Progenitor cell of endocrine pancreas (in vitro differentiated cells): Measurements from ENCODE around the gene IL1R1. TPM values are rescaled to one million over a fixed set of nuclear protein-coding genes. Genes with fewer than 3 reads are reported as not detected.

Experiments
- DNase-seq: peaks from one replicate; pipeline ENCODE4 v3.0.0; 2021; ENCODE audit warnings: low spot score; ENCODE audit not compliant: unreplicated experiment
- H3K27ac Mint-ChIP-seq: 2 replicates; pipeline ENCODE4 v1.8.0; 2021; ENCODE audit warnings: mild to moderate bottlenecking, moderate library complexity, mixed read lengths
- H3K27me3 Mint-ChIP-seq: 2 replicates; pipeline ENCODE4 v1.8.0; 2021; ENCODE audit warnings: mixed read lengths
- H3K36me3 Mint-ChIP-seq: 2 replicates; pipeline ENCODE4 v1.8.0; 2022; ENCODE audit warnings: mixed read lengths; ENCODE audit not compliant: insufficient read depth
- H3K4me1 Mint-ChIP-seq: 2 replicates; pipeline ENCODE4 v1.8.0; 2021; ENCODE audit warnings: low read depth, mixed read lengths
- H3K4me3 Mint-ChIP-seq: 2 replicates; pipeline ENCODE4 v1.8.0; 2021; ENCODE audit warnings: low read depth, mild to moderate bottlenecking, moderate library complexity, mixed read lengths
- H3K9me3 Mint-ChIP-seq: 2 replicates; pipeline ENCODE4 v1.8.0; 2021; ENCODE audit warnings: low read depth, mixed read lengths
- CTCF ChIP-seq: fragments of 200-600 bp; sonication (generic); IDR thresholded peaks from one replicate; pipeline ENCODE4 v1.5.0; 2021; ENCODE audit warnings: antibody characterized with exemption, mild to moderate bottlenecking; ENCODE audit not compliant: unreplicated experiment
- total RNA-seq: library from RNA; stranded (reverse); gene quantifications from 2 replicates; pipeline ENCODE4 v1.2.1, GENCODE V29; 2021

IL1R1 gene
- total RNA-seq, 1 donor from 2014 or later = 1.1 TPM

- no peak for DNase-seq
- H3K36me3 Mint-ChIP-seq = no peaks in the 10 kb centered on the region
- H3K4me1 Mint-ChIP-seq = no peaks in the 10 kb centered on the region
- peaks cover 4% of the 10 kb centered on the region for H3K27me3 Mint-ChIP-seq
- TF ChIP-seq CTCF = no peak
- H3K9me3 Mint-ChIP-seq = no peaks in the 10 kb centered on the region
- H3K4me3 Mint-ChIP-seq = no peak overlapping the region
- H3K27ac Mint-ChIP-seq = no peak overlapping the region
Measured at GRCh38 chr2:102126169-102126568, 16.4 kb upstream of the IL1R1 start.

GRCh38 chr2:102126660-102127059, 15.9 kb upstream of the IL1R1 start:
- no peak overlapping the region for H3K4me3 Mint-ChIP-seq

GRCh38 chr2:102129082-102129481, 13.5 kb upstream of the IL1R1 start:
- Mint-ChIP-seq H3K36me3 (no peaks in the 10 kb centered on the region), H3K27ac (no peak overlapping the region), H3K4me3 (no peak overlapping the region), H3K9me3 (no peaks in the 10 kb centered on the region), H3K4me1 (no peaks in the 10 kb centered on the region), H3K27me3 (no peaks in the 10 kb centered on the region)
- TF ChIP-seq CTCF = no peak
- no peak for DNase-seq

More at GRCh38 chr2:102126660-102127059, 15.9 kb upstream of the IL1R1 start:
- H3K9me3 Mint-ChIP-seq = no peaks in the 10 kb centered on the region
- no peak for TF ChIP-seq CTCF
- no peaks in the 10 kb centered on the region for H3K4me1 Mint-ChIP-seq
- no peaks in the 10 kb centered on the region for H3K36me3 Mint-ChIP-seq
- H3K27ac Mint-ChIP-seq = no peak overlapping the region
- no peak for DNase-seq
- no peaks in the 10 kb centered on the region for H3K27me3 Mint-ChIP-seq

- Mint-ChIP-seq H3K9me3 (no peaks in the 10 kb centered on the region), H3K36me3 (no peaks in the 10 kb centered on the region), H3K27me3 (no peaks in the 10 kb centered on the region), H3K27ac (no peak overlapping the region), H3K4me3 (no peak overlapping the region), H3K4me1 (no peaks in the 10 kb centered on the region)
- DNase-seq = no peak
- no peak for TF ChIP-seq CTCF
Measured at GRCh38 chr2:102129951-102130646, 12.4 kb upstream of the IL1R1 start.

- no peaks in the 10 kb centered on the region for H3K4me1 Mint-ChIP-seq
- no peak for DNase-seq
- no peaks in the 10 kb centered on the region for H3K9me3 Mint-ChIP-seq
- no peaks in the 10 kb centered on the region for H3K27me3 Mint-ChIP-seq
- TF ChIP-seq CTCF = no peak
- no peak overlapping the region for H3K4me3 Mint-ChIP-seq
- no peak overlapping the region for H3K27ac Mint-ChIP-seq
- H3K36me3 Mint-ChIP-seq = no peaks in the 10 kb centered on the region
Measured at GRCh38 chr2:102130647-102130991, 11.9 kb upstream of the IL1R1 start.
